Erythroblast (primary cell): ENCODE data around the gene RNF19B.

Experiments
- GATA1 ChIP-seq: IDR thresholded peaks from 2 replicates; pipeline ENCODE4 v1.6.1; 2011; ENCODE audit warnings: low read depth, mild to moderate bottlenecking, control low read depth, low read length, moderate library complexity
- POLR2A ChIP-seq: IDR thresholded peaks from 2 replicates; pipeline ENCODE4 v1.6.1; 2011; ENCODE audit warnings: mild to moderate bottlenecking, low read length

DNA sequence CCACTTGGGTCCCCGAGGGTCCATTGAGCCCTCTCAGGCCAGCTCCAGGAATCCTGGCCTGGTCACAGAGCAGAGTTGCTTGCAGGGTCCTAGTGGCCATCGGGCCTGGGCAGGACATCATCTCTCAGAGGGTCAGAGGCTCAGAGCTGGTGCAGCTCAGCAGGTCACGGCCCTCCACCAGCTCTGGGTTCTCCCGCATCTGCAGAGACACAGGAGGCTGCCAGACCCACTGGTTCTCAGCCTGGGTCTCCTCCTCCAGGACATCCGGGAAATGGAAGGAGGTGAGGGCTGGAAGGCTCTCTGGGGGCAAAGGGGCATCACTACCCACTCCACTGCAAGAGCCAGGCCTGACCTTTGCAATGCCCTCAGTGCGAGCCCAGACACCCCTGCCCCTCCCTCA is 69.9 kb downstream of the RNF19B start:
- TF ChIP-seq POLR2A = no peak
- no peak for TF ChIP-seq GATA1
